ENCODE results near the gene VPS13D. TPM values are rescaled to one million over a fixed set of nuclear protein-coding genes. Genes with fewer than 3 reads are reported as not detected.
"Not testable (repeated sequence)": the region's sequence is repeated elsewhere in the genome, so short reads cannot be mapped to it uniquely, and the experiment has no call there.

Gene VPS13D
- total RNA-seq, 3 donors from 2014 or later = 24.0 to 26.6 (median 26.5) TPM

- Mint-ChIP-seq H3K4me1 (ENCODE audit: low read depth) (peaks cover 86% of the 10 kb centered on the region), H3K36me3 (ENCODE audit: insufficient read depth) (peaks cover 19% of the 10 kb centered on the region), H3K4me3 (no peak overlapping the region), H3K9me3 (no peaks in the 10 kb centered on the region), H3K27me3 (ENCODE audit: low read depth) (no peaks in the 10 kb centered on the region)
- DNase-seq (no peak), ATAC-seq (no peak)
Observed at GRCh38 chr1:12451560-12451900, 221.7 kb downstream of the VPS13D start.

GRCh38 chr1:12452262-12452661 lies 222.4 kb downstream of the VPS13D start:
- peaks cover 89% of the 10 kb centered on the region for H3K4me1 Mint-ChIP-seq (ENCODE audit: low read depth)
- no peaks in the 10 kb centered on the region for H3K9me3 Mint-ChIP-seq
- DNase-seq (no peak), ATAC-seq (no peak)
- H3K36me3 Mint-ChIP-seq (ENCODE audit: insufficient read depth) = peaks cover 26% of the 10 kb centered on the region
- H3K4me3 Mint-ChIP-seq = no peak overlapping the region
- no peaks in the 10 kb centered on the region for H3K27me3 Mint-ChIP-seq (ENCODE audit: low read depth)

- peaks cover 26% of the 10 kb centered on the region for H3K36me3 Mint-ChIP-seq (ENCODE audit: insufficient read depth)
- no peak overlapping the region for H3K4me3 Mint-ChIP-seq
- peaks cover 88% of the 10 kb centered on the region for H3K4me1 Mint-ChIP-seq (ENCODE audit: low read depth)
- H3K9me3 Mint-ChIP-seq = no peaks in the 10 kb centered on the region
- H3K27me3 Mint-ChIP-seq (ENCODE audit: low read depth) = no peaks in the 10 kb centered on the region
- ATAC-seq (no peak), DNase-seq (peak; percentile 38)
Observed at GRCh38 chr1:12453400-12454343, 223.8 kb downstream of the VPS13D start.

- Mint-ChIP-seq H3K27me3 (ENCODE audit: low read depth) (no peaks in the 10 kb centered on the region), H3K9me3 (no peaks in the 10 kb centered on the region), H3K4me3 (no peak overlapping the region), H3K4me1 (ENCODE audit: low read depth) (peaks cover 83% of the 10 kb centered on the region), H3K36me3 (ENCODE audit: insufficient read depth) (peaks cover 32% of the 10 kb centered on the region)
- ATAC-seq (no peak), DNase-seq (no peak)
Observed at GRCh38 chr1:12454406-12455391, 224.9 kb downstream of the VPS13D start.

- Mint-ChIP-seq H3K4me1 (ENCODE audit: low read depth) (peaks cover 69% of the 10 kb centered on the region), H3K36me3 (ENCODE audit: insufficient read depth) (peaks cover 37% of the 10 kb centered on the region)
- not testable (repeated sequence) for DNase-seq; ATAC-seq; H3K4me3 Mint-ChIP-seq; H3K9me3 Mint-ChIP-seq; H3K27me3 Mint-ChIP-seq (ENCODE audit: low read depth)
Observed at GRCh38 chr1:12456081-12456480, 226.3 kb downstream of the VPS13D start.

- peaks cover 62% of the 10 kb centered on the region for H3K4me1 Mint-ChIP-seq (ENCODE audit: low read depth)
- no peak for ATAC-seq
- no peak overlapping the region for H3K4me3 Mint-ChIP-seq
- no peaks in the 10 kb centered on the region for H3K9me3 Mint-ChIP-seq
- peaks cover 41% of the 10 kb centered on the region for H3K36me3 Mint-ChIP-seq (ENCODE audit: insufficient read depth)
- no peak for DNase-seq
- H3K27me3 Mint-ChIP-seq (ENCODE audit: low read depth) = no peaks in the 10 kb centered on the region
Observed at GRCh38 chr1:12456979-12457378, 227.1 kb downstream of the VPS13D start.

- ATAC-seq = no peak
- Mint-ChIP-seq H3K4me3 (no peak overlapping the region), H3K27me3 (ENCODE audit: low read depth) (no peaks in the 10 kb centered on the region), H3K4me1 (ENCODE audit: low read depth) (peaks cover 56% of the 10 kb centered on the region), H3K36me3 (ENCODE audit: insufficient read depth) (peaks cover 38% of the 10 kb centered on the region), H3K9me3 (no peaks in the 10 kb centered on the region)
- no peak for DNase-seq
Observed at GRCh38 chr1:12457771-12458170, 227.9 kb downstream of the VPS13D start.

- Mint-ChIP-seq H3K27me3 (ENCODE audit: low read depth) (no peaks in the 10 kb centered on the region), H3K4me1 (ENCODE audit: low read depth) (peaks cover 48% of the 10 kb centered on the region), H3K4me3 (no peak overlapping the region), H3K9me3 (no peaks in the 10 kb centered on the region), H3K36me3 (ENCODE audit: insufficient read depth) (peaks cover 46% of the 10 kb centered on the region)
- ATAC-seq (no peak), DNase-seq (no peak)
Observed at GRCh38 chr1:12458571-12458970, 228.7 kb downstream of the VPS13D start.

GRCh38 chr1:12460121-12460520 lies 230.3 kb downstream of the VPS13D start:
- peaks cover 51% of the 10 kb centered on the region for H3K36me3 Mint-ChIP-seq (ENCODE audit: insufficient read depth)
- DNase-seq (no peak), ATAC-seq (no peak)
- no peaks in the 10 kb centered on the region for H3K27me3 Mint-ChIP-seq (ENCODE audit: low read depth)
- peaks cover 33% of the 10 kb centered on the region for H3K4me1 Mint-ChIP-seq (ENCODE audit: low read depth)
- no peak overlapping the region for H3K4me3 Mint-ChIP-seq
- H3K9me3 Mint-ChIP-seq = no peaks in the 10 kb centered on the region

GRCh38 chr1:12460911-12461621 lies 231.2 kb downstream of the VPS13D start:
- Mint-ChIP-seq H3K4me1 (ENCODE audit: low read depth) (peaks cover 28% of the 10 kb centered on the region), H3K36me3 (ENCODE audit: insufficient read depth) (peaks cover 53% of the 10 kb centered on the region), H3K27me3 (ENCODE audit: low read depth) (no peaks in the 10 kb centered on the region), H3K9me3 (no peaks in the 10 kb centered on the region), H3K4me3 (no peak overlapping the region)
- no peak for ATAC-seq
- DNase-seq = no peak

GRCh38 chr1:12461754-12462153 lies 231.9 kb downstream of the VPS13D start:
- H3K4me3 Mint-ChIP-seq = no peak overlapping the region
- no peaks in the 10 kb centered on the region for H3K27me3 Mint-ChIP-seq (ENCODE audit: low read depth)
- H3K4me1 Mint-ChIP-seq (ENCODE audit: low read depth) = peaks cover 24% of the 10 kb centered on the region

GRCh38 chr1:12462586-12462985 lies 232.8 kb downstream of the VPS13D start:
- Mint-ChIP-seq H3K27me3 (ENCODE audit: low read depth) (no peaks in the 10 kb centered on the region), H3K4me1 (ENCODE audit: low read depth) (peaks cover 22% of the 10 kb centered on the region), H3K36me3 (ENCODE audit: insufficient read depth) (peaks cover 50% of the 10 kb centered on the region), H3K9me3 (no peaks in the 10 kb centered on the region), H3K4me3 (no peak overlapping the region)
- no peak for ATAC-seq
- DNase-seq = no peak

More at GRCh38 chr1:12461754-12462153, 231.9 kb downstream of the VPS13D start:
- Mint-ChIP-seq H3K9me3 (no peaks in the 10 kb centered on the region), H3K36me3 (ENCODE audit: insufficient read depth) (peaks cover 51% of the 10 kb centered on the region)
- DNase-seq (no peak), ATAC-seq (no peak)

- Mint-ChIP-seq H3K36me3 (ENCODE audit: insufficient read depth) (peaks cover 51% of the 10 kb centered on the region), H3K4me3 (no peak overlapping the region), H3K27me3 (ENCODE audit: low read depth) (no peaks in the 10 kb centered on the region), H3K9me3 (no peaks in the 10 kb centered on the region), H3K4me1 (ENCODE audit: low read depth) (peaks cover 20% of the 10 kb centered on the region)
- no peak for DNase-seq
- no peak for ATAC-seq
Observed at GRCh38 chr1:12464045-12464461, 234.2 kb downstream of the VPS13D start.

GRCh38 chr1:12464598-12465056 lies 234.8 kb downstream of the VPS13D start:
- H3K4me1 Mint-ChIP-seq (ENCODE audit: low read depth) = peaks cover 19% of the 10 kb centered on the region
- DNase-seq = no peak
- no peaks in the 10 kb centered on the region for H3K9me3 Mint-ChIP-seq
- ATAC-seq = no peak
- H3K4me3 Mint-ChIP-seq = no peak overlapping the region
- peaks cover 48% of the 10 kb centered on the region for H3K36me3 Mint-ChIP-seq (ENCODE audit: insufficient read depth)
- no peaks in the 10 kb centered on the region for H3K27me3 Mint-ChIP-seq (ENCODE audit: low read depth)
